HG03139 (cell line): ENCODE measurements around the gene SETBP1.

Experiments
- ATAC-seq: cut with Tn5 transposase; IDR thresholded peaks from one replicate; pipeline ENCODE4 v1.9.1; 2021; ENCODE audit not compliant: unreplicated experiment

SETBP1 gene

GRCh38 chr18:44754567-44754966, 73.9 kb downstream of the SETBP1 start:
- ATAC-seq = no peak

GRCh38 chr18:44758861-44759631, 78.4 kb downstream of the SETBP1 start:
- peak; percentile 92 for ATAC-seq

- ATAC-seq = peak; percentile 52
Measured at GRCh38 chr18:44759925-44760342, 79.2 kb downstream of the SETBP1 start.

GRCh38 chr18:44761812-44762211, 81.1 kb downstream of the SETBP1 start:
- ATAC-seq = no peak

GRCh38 chr18:44763327-44763726, 82.6 kb downstream of the SETBP1 start:
- ATAC-seq = no peak

GRCh38 chr18:44764863-44765262, 84.2 kb downstream of the SETBP1 start:
- no peak for ATAC-seq

- ATAC-seq = no peak
Measured at GRCh38 chr18:44765456-44765855, 84.8 kb downstream of the SETBP1 start.

GRCh38 chr18:44766450-44766849, 85.8 kb downstream of the SETBP1 start:
- no peak for ATAC-seq

GRCh38 chr18:44767807-44768206, 87.1 kb downstream of the SETBP1 start:
- ATAC-seq = no peak

- no peak for ATAC-seq
Measured at GRCh38 chr18:44770641-44771040, 90.0 kb downstream of the SETBP1 start.

- no peak for ATAC-seq
Measured at GRCh38 chr18:44771572-44771955, 90.9 kb downstream of the SETBP1 start.

- ATAC-seq = no peak
Measured at GRCh38 chr18:44771956-44772917, 91.5 kb downstream of the SETBP1 start.

GRCh38 chr18:44773640-44774155, 93.0 kb downstream of the SETBP1 start:
- no peak for ATAC-seq

- no peak for ATAC-seq
Measured at GRCh38 chr18:44774191-44774590, 93.5 kb downstream of the SETBP1 start.

GRCh38 chr18:44777457-44778192, 96.9 kb downstream of the SETBP1 start:
- ATAC-seq = no peak

- ATAC-seq = no peak
Measured at GRCh38 chr18:44778788-44779187, 98.1 kb downstream of the SETBP1 start.

- no peak for ATAC-seq
Measured at GRCh38 chr18:44779753-44780292, 99.1 kb downstream of the SETBP1 start.

GRCh38 chr18:44781886-44782285, 101.2 kb downstream of the SETBP1 start:
- no peak for ATAC-seq

- ATAC-seq = no peak
Measured at GRCh38 chr18:44782617-44783016, 101.9 kb downstream of the SETBP1 start.

- no peak for ATAC-seq
Measured at GRCh38 chr18:44783371-44783770, 102.7 kb downstream of the SETBP1 start.

- peak; percentile 21 for ATAC-seq
Measured at GRCh38 chr18:44786257-44786656, 105.6 kb downstream of the SETBP1 start.
